Calu3 (cell line): ENCODE results near the gene ARHGAP12. TPM values are rescaled to one million over a fixed set of nuclear protein-coding genes. Genes with fewer than 3 reads are reported as not detected.
A peak's percentile ranks its signal among the peaks of the same experiment; 100 is the strongest.

ENCODE experiments used
- BruUV-seq: library from RNA; stranded (reverse); fragments of 400-500 nt; replicated peaks from 2 replicates; lab custom pipeline; 2021; lab: Mats Ljungman, UMichigan
- CTCF ChIA-PET: fragments of 300-600 bp; sonication (Branson Sonifier 250); formaldehyde crosslinking; loops from one replicate; lab custom pipeline; 2022; ENCODE audit warnings: antibody characterized with exemption; lab: Charles Lee
- DNase-seq: peaks from one replicate; pipeline ENCODE4 v3.0.0; 2022
- H3K27ac Mint-ChIP-seq: one replicate; pipeline ENCODE4 v1.8.0; 2022; ENCODE audit warnings: mixed read lengths; ENCODE audit not compliant: unreplicated experiment
- H3K27me3 Mint-ChIP-seq: one replicate; pipeline ENCODE4 v1.8.0; 2022; ENCODE audit warnings: mixed read lengths; ENCODE audit not compliant: unreplicated experiment
- H3K36me3 Mint-ChIP-seq: one replicate; pipeline ENCODE4 v1.8.0; 2022; ENCODE audit warnings: mild to moderate bottlenecking, moderate library complexity, mixed read lengths; ENCODE audit not compliant: insufficient read depth, unreplicated experiment
- H3K4me1 Mint-ChIP-seq: one replicate; pipeline ENCODE4 v1.8.0; 2022; ENCODE audit warnings: mild to moderate bottlenecking, low read depth, mixed read lengths; ENCODE audit not compliant: unreplicated experiment
- H3K4me3 Mint-ChIP-seq: one replicate; pipeline ENCODE4 v1.8.0; 2022; ENCODE audit warnings: mild to moderate bottlenecking, low read depth, moderate library complexity, mixed read lengths; ENCODE audit not compliant: unreplicated experiment
- H3K9me3 Mint-ChIP-seq: one replicate; pipeline ENCODE4 v1.8.0; 2022; ENCODE audit warnings: low read depth, mixed read lengths; ENCODE audit not compliant: unreplicated experiment
- intact Hi-C: fragments of 100-400 bp; cut with micrococcal nuclease; formaldehyde crosslinking; loops from one replicate; pipeline ENCODE4 v1.10.0; 2022; ENCODE audit not compliant: unreplicated experiment
- total RNA-seq: library from RNA; stranded (reverse); gene quantifications from 2 replicates; pipeline ENCODE4 v1.2.3, GENCODE V29; 2022
- TF ChIP-seq, protein P1 (sequence below): fragments of 200-600 bp; IDR thresholded peaks from one replicate; pipeline ENCODE4 v1.8.0; 2022; ENCODE audit warnings: antibody characterized with exemption; ENCODE audit not compliant: unreplicated experiment

Gene ARHGAP12
- total RNA-seq, 1 experiment from 2014 or later: 56.0 TPM

DNA sequence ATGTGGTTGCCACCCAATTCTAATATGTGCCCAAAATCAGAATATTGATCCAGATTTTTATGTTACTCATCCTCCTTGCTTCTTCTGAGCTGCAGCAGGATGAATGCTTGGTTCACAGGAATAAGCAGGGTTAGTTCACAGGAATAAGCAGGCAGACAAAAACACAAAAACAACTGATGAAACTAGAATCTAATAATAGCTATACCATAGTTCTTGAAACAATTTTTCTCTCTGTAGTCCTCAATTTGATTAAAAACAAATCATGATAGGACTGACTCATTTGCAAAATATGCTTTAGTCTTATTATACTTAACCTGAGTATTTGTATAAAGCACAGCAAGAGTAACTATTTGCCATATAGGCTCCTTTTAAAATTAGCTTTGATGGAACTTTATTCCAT is 24.4 kb upstream of the ARHGAP12 start:
- no peaks in the 10 kb centered on the region for H3K36me3 Mint-ChIP-seq
- no TSS peak for BruUV-seq
- peaks cover 21% of the 10 kb centered on the region for H3K4me1 Mint-ChIP-seq
- intact Hi-C loops: no loop called here
- peaks cover 9% of the 10 kb centered on the region for H3K9me3 Mint-ChIP-seq
- no peak overlapping the region for H3K27ac Mint-ChIP-seq
- no peaks in the 10 kb centered on the region for H3K27me3 Mint-ChIP-seq
- H3K4me3 Mint-ChIP-seq: no peak overlapping the region
- TF ChIP-seq, protein P1, sequence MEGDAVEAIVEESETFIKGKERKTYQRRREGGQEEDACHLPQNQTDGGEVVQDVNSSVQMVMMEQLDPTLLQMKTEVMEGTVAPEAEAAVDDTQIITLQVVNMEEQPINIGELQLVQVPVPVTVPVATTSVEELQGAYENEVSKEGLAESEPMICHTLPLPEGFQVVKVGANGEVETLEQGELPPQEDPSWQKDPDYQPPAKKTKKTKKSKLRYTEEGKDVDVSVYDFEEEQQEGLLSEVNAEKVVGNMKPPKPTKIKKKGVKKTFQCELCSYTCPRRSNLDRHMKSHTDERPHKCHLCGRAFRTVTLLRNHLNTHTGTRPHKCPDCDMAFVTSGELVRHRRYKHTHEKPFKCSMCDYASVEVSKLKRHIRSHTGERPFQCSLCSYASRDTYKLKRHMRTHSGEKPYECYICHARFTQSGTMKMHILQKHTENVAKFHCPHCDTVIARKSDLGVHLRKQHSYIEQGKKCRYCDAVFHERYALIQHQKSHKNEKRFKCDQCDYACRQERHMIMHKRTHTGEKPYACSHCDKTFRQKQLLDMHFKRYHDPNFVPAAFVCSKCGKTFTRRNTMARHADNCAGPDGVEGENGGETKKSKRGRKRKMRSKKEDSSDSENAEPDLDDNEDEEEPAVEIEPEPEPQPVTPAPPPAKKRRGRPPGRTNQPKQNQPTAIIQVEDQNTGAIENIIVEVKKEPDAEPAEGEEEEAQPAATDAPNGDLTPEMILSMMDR: no peak
- CTCF ChIA-PET: no interaction called here
- DNase-seq: no peak

DNA sequence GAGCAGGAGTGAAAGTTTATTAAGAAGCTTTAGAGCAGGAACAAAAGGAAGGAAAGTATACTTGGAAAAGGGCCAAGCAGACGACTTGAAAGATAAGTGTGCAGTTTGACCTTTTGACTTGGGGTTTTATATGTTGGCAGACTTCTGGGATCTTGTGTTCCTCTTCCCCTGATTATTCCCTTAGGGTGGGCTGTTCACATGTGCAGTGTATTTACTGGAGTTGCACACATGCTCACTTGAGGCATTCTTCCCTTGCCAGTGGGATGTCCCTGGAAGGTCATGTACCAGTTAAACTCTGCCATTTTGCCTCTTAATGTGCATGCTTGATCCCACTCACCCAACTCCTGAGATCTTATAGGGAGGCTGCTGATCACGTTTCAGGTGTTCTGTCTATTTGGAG is 23.4 kb upstream of the ARHGAP12 start:
- Mint-ChIP-seq H3K9me3 (peaks cover 9% of the 10 kb centered on the region), H3K27me3 (no peaks in the 10 kb centered on the region), H3K4me1 (peaks cover 31% of the 10 kb centered on the region), H3K4me3 (no peak overlapping the region), H3K27ac (no peak overlapping the region), H3K36me3 (peaks cover 6% of the 10 kb centered on the region)
- CTCF ChIA-PET: no interaction called here
- intact Hi-C loops: no loop called here
- DNase-seq: no peak
- TF ChIP-seq, protein P1: no peak
- no TSS peak for BruUV-seq

DNA sequence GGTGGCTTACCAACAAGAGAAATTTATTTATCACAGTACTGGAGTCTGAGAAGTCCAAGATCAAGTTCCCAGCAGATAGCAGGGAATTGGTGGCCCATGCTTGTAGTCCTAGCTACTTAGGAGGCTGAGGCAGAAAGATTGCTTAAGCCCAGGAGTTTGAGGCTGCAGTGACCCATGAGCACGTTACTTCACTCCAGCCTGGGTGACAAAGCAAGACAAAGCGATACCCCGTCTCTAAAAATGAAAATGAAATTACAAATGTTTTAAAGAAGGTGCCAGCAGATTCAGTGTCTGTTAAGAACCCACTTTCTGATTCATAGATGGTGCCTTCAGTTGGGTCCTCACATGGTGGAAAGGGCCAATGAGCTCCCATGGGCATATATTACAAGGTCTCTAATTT is 20.6 kb upstream of the ARHGAP12 start:
- Mint-ChIP-seq H3K27me3 (no peaks in the 10 kb centered on the region), H3K9me3 (peaks cover 2% of the 10 kb centered on the region), H3K4me1 (peaks cover 44% of the 10 kb centered on the region), H3K27ac (no peak overlapping the region), H3K4me3 (no peak overlapping the region), H3K36me3 (peaks cover 6% of the 10 kb centered on the region)
- TF ChIP-seq, protein P1: no peak
- no peak for DNase-seq
- intact Hi-C loops: no loop called here
- BruUV-seq: no TSS peak
- CTCF ChIA-PET: interaction anchor here (0.7 to 1.6 kb wide), 3 partner anchors 14 to 101 kb away, joined by 3 to 4 read pairs (median 3); no protein-coding TSS in a partner anchor

DNA sequence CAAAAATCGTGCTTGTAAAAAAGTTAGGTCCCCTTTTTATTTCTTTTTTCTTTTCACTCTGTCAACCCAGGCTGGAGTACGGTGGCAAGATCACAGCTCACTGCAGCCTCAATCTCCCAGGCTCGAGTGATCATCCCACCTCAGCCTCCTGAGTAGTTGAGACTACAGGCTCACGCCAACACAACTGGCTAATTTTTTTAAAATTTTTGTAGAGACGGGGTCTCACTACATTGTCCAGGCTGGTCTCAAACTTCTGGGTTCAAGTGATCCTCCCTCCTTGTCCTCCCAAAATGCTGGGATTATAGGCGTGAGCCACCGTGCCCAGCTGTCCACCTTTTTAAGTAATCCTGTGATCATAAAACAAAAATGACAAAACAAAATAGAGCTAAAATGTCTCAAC is 19.4 kb upstream of the ARHGAP12 start:
- Mint-ChIP-seq H3K36me3 (peaks cover 6% of the 10 kb centered on the region), H3K4me3 (peak overlapping the region; percentile 31), H3K9me3 (no peaks in the 10 kb centered on the region), H3K4me1 (peaks cover 49% of the 10 kb centered on the region), H3K27ac (peak overlapping the region; percentile 78), H3K27me3 (no peaks in the 10 kb centered on the region)
- intact Hi-C loops: no loop called here
- CTCF ChIA-PET: interaction anchor here (1.6 to 1.9 kb wide), 2 partner anchors 15 to 86 kb away, joined by 4 to 13 read pairs; no protein-coding TSS in a partner anchor
- BruUV-seq: no TSS peak
- no peak for DNase-seq
- TF ChIP-seq, protein P1: no peak
